ENCODE data around the gene RAB21. TPM values are rescaled to one million over a fixed set of nuclear protein-coding genes. Genes with fewer than 3 reads are reported as not detected.

Gene RAB21, protein sequence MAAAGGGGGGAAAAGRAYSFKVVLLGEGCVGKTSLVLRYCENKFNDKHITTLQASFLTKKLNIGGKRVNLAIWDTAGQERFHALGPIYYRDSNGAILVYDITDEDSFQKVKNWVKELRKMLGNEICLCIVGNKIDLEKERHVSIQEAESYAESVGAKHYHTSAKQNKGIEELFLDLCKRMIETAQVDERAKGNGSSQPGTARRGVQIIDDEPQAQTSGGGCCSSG
- total RNA-seq (16.7 and 21.8 TPM in 2 replicates), polyA plus RNA-seq (60.3 and 67.6 TPM in 2 replicates)

DNA sequence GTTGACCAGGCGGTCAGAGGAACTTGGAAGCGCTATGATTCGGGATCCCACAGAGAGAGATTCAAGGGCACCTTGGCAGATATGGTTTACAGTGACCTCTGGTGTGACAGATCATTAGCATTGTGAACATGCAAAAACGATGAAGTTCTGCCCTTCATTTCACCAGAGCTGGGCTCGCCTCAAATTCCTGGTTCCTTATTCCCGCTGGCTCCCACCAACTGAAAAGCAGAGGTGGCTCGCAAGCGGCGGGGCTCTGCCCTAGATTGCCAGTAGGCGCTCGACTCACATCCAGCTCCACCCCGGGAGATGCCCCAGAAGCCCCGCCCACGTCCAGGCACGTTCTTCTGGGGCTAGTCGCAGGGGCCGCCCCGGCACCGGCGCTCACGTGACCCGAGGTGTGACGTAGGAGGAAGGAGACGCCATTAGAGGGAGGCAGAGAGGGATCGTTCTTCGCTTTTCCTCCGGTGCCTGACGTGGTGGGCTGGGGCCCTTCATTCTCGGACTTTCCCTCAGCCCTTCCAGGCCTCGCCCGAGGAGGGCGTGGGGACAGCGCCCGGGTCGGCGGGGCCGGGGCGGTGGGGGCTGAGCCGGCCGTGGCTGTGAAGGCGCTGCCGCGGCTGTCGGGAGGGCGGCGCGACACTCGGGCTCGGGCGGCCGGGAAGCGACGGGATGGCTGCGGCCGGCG lies at the start of gene RAB21:
RAB21 (plus strand) TSS at position 403 of the 685 bp plus-strand sequence; CDS start at position 670, 267 bp downstream.
- Histone ChIP-seq H3K36me3 (no peaks in the 10 kb centered on the region), H3K4me3 (peak within 1 kb of the TSS; percentile 91), H3K27me3 (no peaks in the 10 kb centered on the region), H3K4me1 (ENCODE audit: low read depth) (peaks cover 2% of the 10 kb centered on the region), H3K9me3 (ENCODE audit: low read depth) (no peaks in the 10 kb centered on the region), H3K27ac (peak within 1 kb of the TSS; percentile 98)
- DNase-seq (ENCODE audit: low read depth in 1 of 2, low spot score in 1 of 2): peak; percentile 98 to 99
- TF ChIP-seq, protein P1, sequence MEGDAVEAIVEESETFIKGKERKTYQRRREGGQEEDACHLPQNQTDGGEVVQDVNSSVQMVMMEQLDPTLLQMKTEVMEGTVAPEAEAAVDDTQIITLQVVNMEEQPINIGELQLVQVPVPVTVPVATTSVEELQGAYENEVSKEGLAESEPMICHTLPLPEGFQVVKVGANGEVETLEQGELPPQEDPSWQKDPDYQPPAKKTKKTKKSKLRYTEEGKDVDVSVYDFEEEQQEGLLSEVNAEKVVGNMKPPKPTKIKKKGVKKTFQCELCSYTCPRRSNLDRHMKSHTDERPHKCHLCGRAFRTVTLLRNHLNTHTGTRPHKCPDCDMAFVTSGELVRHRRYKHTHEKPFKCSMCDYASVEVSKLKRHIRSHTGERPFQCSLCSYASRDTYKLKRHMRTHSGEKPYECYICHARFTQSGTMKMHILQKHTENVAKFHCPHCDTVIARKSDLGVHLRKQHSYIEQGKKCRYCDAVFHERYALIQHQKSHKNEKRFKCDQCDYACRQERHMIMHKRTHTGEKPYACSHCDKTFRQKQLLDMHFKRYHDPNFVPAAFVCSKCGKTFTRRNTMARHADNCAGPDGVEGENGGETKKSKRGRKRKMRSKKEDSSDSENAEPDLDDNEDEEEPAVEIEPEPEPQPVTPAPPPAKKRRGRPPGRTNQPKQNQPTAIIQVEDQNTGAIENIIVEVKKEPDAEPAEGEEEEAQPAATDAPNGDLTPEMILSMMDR (IDR thresholded peaks at IDR 0.05; ENCODE audit: low read depth, low read length): peak; percentile 27

DNA sequence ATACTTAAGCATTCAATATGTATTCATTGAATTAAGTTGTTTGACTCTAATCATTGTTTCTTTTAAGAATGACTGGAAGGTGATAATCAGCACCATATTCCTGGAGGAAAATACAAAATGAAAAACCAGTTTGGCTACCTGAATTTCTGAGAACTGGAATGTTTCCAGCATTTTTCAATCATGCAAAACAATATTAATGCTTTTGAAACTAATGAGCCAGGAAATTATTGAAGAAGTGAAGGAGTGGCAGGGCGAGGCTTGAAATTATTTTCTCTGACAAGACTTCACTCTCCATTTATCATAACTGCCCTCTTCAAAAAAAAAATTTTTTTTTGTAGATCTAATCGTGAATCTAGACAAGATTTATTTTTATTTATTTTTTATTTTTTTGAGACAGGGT lies 49.7 kb upstream of the RAB21 start:
- Histone ChIP-seq H3K4me3 (no peak overlapping the region), H3K27ac (no peak overlapping the region), H3K4me1 (ENCODE audit: low read depth) (no peaks in the 10 kb centered on the region), H3K27me3 (no peaks in the 10 kb centered on the region), H3K9me3 (ENCODE audit: low read depth) (no peaks in the 10 kb centered on the region), H3K36me3 (peaks cover 9% of the 10 kb centered on the region)
- DNase-seq (ENCODE audit: low read depth in 1 of 2, low spot score in 1 of 2): no peak
- TF ChIP-seq, protein P1 (IDR thresholded peaks at IDR 0.05; ENCODE audit: low read depth, low read length): no peak

DNA sequence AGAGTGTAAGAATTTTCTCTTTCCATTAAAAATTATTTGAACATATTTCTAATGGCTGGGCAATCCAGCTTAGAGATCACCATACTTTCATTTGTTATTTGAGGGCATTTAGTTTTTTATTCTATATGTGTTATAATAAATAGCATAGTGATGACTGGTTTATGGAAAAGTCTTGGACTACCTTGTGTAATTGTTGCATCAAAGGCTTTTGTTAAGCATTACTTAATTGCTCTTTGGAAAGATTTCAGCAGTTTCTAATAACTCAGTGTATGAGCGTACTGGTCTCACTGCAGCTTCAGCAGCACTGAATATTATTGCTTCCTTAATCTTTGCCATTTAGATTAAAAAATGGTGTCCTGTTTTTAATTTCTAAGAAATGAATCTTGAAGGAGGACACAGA lies 46.0 kb upstream of the RAB21 start:
- H3K4me1 ChIP-seq (ENCODE audit: low read depth): no peaks in the 10 kb centered on the region

DNA sequence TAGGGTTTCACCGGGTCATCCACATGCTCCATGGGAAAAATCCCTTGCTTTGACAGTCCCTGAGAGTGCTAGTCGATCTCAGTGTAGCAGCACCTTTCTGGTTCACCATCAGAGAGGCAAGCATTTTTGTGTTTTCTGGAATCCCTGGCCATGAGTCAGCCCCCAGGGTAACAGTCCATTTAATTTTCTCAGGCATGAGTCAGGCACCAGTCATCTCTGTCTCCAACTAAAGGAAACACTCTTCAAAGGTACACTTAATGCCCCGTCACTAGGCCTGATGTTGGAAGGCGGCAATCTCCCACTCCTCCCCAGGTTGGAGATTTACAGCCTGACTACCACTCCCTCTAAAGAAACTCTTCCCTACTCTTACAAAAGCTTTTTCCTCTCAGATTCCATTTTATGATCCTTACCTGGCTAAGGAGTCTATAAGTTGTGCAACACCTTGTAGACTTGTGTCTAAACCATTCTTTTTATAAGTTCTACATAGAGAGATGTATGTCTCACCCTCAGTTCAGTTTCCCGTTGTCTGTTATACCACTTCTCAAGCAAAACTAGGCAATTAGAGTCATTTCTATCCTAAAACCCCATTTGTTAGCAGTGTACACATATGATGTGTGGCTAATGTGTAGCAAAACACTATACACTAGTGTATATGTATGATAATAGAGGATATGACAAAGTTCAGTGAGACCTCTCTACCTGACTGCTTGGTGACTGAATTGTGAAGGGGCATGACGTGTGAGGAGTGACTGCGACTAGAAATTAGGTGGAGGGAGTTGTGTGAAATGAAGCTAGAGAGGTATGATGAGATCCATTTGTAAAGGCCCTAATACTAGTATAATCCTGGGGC lies 44.2 kb upstream of the RAB21 start:
- H3K4me3 ChIP-seq: no peak overlapping the region
- no peak overlapping the region for H3K27ac ChIP-seq
- no peaks in the 10 kb centered on the region for H3K27me3 ChIP-seq
- TF ChIP-seq, protein P1 (IDR thresholded peaks at IDR 0.05; ENCODE audit: low read depth, low read length): no peak
- no peaks in the 10 kb centered on the region for H3K9me3 ChIP-seq (ENCODE audit: low read depth)
- H3K4me1 ChIP-seq (ENCODE audit: low read depth): no peaks in the 10 kb centered on the region
- peak in 1 of 2 donors; percentile 64 for DNase-seq (ENCODE audit: low read depth in 1 of 2, low spot score in 1 of 2)
- H3K36me3 ChIP-seq: no peaks in the 10 kb centered on the region

More for the DNA sequence above, 46.0 kb upstream of the RAB21 start:
- DNase-seq (ENCODE audit: low read depth in 1 of 2, low spot score in 1 of 2): no peak
- Histone ChIP-seq H3K27ac (no peak overlapping the region), H3K36me3 (no peaks in the 10 kb centered on the region), H3K4me3 (no peak overlapping the region), H3K9me3 (ENCODE audit: low read depth) (no peaks in the 10 kb centered on the region), H3K27me3 (no peaks in the 10 kb centered on the region)
- TF ChIP-seq, protein P1 (IDR thresholded peaks at IDR 0.05; ENCODE audit: low read depth, low read length): no peak

DNA sequence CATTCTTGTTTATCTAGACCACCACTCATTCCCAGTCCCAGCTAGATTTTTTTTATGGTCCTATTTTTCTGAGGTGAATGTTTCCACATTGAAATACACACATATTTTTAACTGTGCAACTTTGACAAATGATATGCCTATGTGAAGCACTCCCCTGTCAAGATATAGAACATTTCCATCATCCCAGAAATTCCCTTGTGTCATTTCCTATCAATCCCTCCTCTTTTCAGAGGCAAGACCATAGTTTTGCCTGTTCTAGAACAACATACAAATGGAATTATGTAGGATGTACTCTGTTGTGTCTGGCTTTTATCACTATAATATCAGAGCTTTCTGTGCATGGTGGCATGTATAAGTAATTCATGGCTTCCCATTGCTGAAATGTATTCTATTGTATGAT lies 36.1 kb upstream of the RAB21 start:
- H3K27ac ChIP-seq: no peak overlapping the region
- DNase-seq (ENCODE audit: low read depth in 1 of 2, low spot score in 1 of 2): no peak

More for the DNA sequence above, 36.1 kb upstream of the RAB21 start:
- Histone ChIP-seq H3K4me3 (no peak overlapping the region), H3K36me3 (no peaks in the 10 kb centered on the region), H3K9me3 (ENCODE audit: low read depth) (no peaks in the 10 kb centered on the region), H3K27me3 (no peaks in the 10 kb centered on the region), H3K4me1 (ENCODE audit: low read depth) (no peaks in the 10 kb centered on the region)
- TF ChIP-seq, protein P1 (IDR thresholded peaks at IDR 0.05; ENCODE audit: low read depth, low read length): no peak
